ENCODE results near the gene TMEM161A.
"Not testable (repeated sequence)": the region's sequence is repeated elsewhere in the genome, so short reads cannot be mapped to it uniquely, and the experiment has no call there.

GRCh38 chr19:19135713-19136112 lies 2.6 kb downstream of the TMEM161A start:
- not testable (repeated sequence) for TF ChIP-seq CTCF, POLR2A (IDR thresholded peaks at IDR 0.05)
